Regular cardiac myocyte (primary cell): ENCODE measurements around the gene FAM20B. TPM values are rescaled to one million over a fixed set of nuclear protein-coding genes. Genes with fewer than 3 reads are reported as not detected.

ENCODE experiments used
- total RNA-seq: library from RNA; depleted of rRNA; stranded (reverse); fragments of >200 nt; gene quantifications from 2 replicates; pipeline ENCODE4 v1.2.3, GENCODE V29; 2014

Gene FAM20B, protein sequence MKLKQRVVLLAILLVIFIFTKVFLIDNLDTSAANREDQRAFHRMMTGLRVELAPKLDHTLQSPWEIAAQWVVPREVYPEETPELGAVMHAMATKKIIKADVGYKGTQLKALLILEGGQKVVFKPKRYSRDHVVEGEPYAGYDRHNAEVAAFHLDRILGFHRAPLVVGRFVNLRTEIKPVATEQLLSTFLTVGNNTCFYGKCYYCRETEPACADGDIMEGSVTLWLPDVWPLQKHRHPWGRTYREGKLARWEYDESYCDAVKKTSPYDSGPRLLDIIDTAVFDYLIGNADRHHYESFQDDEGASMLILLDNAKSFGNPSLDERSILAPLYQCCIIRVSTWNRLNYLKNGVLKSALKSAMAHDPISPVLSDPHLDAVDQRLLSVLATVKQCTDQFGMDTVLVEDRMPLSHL
- total RNA-seq, result 53.8 and 57.9 TPM in 2 replicates

DNA sequence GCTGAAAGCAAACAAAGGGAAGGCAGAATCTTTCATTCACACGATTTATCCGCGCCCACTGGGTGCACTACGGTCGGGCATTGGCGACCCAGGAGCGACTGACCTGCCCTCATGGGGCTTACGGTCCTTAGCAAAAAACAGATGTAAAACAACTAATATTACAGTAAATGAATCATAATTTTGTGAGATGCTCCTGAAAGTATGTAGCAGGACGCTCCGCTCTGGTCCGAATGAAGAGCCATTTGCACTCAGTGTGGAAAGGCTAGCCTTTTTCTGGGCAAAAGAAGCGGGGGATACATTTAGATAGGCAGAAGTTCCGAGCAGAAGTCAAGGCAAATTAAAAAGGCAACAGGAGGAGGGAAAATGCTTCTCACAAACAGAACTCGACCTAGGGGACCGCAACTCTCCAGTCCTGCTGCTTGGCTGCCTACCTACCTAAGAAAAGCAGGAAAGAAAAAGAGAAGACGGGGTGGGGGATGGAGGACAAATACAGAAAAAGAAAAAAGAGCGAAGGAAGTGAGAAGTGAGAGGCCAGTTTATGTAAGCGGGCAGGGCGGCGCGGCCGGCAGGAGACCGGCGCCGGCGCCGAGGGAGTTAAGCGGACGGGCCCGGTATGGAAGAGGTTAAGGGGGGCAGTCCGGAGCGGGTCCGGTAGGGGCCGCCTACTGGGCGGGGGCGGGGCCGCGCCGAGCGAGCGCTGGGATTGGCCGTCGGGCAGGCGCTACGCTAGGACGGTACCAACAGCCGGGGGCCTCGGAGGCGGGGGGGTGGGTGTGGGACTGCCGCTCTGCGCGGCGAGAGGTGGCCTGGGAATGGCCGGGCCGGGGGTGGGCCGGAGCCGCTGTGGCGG lies at the start of gene FAM20B:
TSS of gene FAM20B (plus strand) at position 770 of the 850 bp plus-strand sequence. CDS start 17,954 bp downstream, outside the sequence.

DNA sequence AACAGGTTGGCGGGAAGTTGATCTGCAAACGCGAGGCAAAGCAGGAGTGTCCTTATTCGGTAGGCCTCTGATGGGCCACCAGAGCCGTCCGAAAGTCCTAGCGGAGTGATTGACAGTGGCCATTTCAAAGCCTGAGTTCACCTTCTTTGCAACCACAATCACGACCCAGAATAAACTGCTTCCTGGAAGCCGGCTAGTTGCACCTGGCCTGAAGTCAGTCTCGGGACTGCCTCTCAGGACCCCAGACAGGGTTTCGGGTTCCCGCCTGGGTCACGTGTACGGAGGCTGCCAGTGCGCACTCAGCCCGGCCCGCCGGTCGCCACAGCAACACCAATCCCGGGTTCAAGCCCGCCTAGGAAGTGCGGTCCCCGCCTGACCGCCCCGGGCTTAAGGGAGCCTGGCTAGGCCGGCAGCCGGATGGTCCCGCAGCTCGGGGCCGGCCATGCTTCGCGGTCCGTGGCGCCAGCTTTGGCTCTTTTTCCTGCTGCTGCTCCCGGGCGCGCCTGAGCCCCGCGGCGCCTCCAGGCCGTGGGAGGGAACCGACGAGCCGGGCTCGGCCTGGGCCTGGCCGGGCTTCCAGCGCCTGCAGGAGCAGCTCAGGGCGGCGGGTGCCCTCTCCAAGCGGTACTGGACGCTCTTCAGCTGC lies 56.1 kb downstream of the FAM20B start, which contains the start of gene TOR3A:
TSS of gene TOR3A (plus strand) at position 384 of the 646 bp plus-strand sequence. CDS start at position 443, 59 bp downstream.

Other genes with a start within 250 kb of the FAM20B start
- 4.6 and 23.1 TPM in 2 replicates for gene ANGPTL1, start 154.8 kb upstream of the FAM20B start, total RNA-seq
- gene TOR3A, start 56.2 kb downstream of the FAM20B start, total RNA-seq, result 28.2 and 50.2 TPM in 2 replicates
- 44.9 and 47.6 TPM in 2 replicates for gene ABL2, start 203.8 kb downstream of the FAM20B start, total RNA-seq